GM12878 (cell line): ENCODE measurements around the gene EPHB2. TPM values are rescaled to one million over a fixed set of nuclear protein-coding genes. Genes with fewer than 3 reads are reported as not detected.

ENCODE experiments used
- ATAC-seq: fragments of 200-7000 bp; cut with Tn5 transposase; 3 replicates; pipeline ENCODE4 v1.9.1; 2020; ENCODE audit warnings: mild to moderate bottlenecking, moderate library complexity
- BruUV-seq: library from RNA; stranded (reverse); fragments of 400-500 nt; replicated peaks from 2 replicates; lab custom pipeline; 2021; lab: Mats Ljungman, UMichigan
- CTCF ChIA-PET: fragments of 300-600 bp; sonication (Branson Sonifier 250); formaldehyde crosslinking; extraction: SDS; loops from one replicate; lab custom pipeline; 2021; ENCODE audit warnings: inconsistent platforms; lab: Yijun Ruan, JAX
- POLR2A ChIA-PET: fragments of 350-600 bp; formaldehyde crosslinking; extraction: SDS; loops from one replicate; lab custom pipeline; 2021; ENCODE audit warnings: inconsistent platforms; lab: Charles Lee
- RAD21 ChIA-PET: fragments of 300-600 bp; sonication (Branson Sonifier 250); formaldehyde crosslinking; loops from one replicate; lab custom pipeline; 2023; ENCODE audit warnings: antibody characterized with exemption; ENCODE audit not compliant: unreplicated experiment; lab: Charles Lee
- SMC1A ChIA-PET: fragments of 300-600 bp; sonication (Branson Sonifier 250); formaldehyde crosslinking; loops from one replicate; lab custom pipeline; 2023; ENCODE audit not compliant: unreplicated experiment, uncharacterized antibody; lab: Charles Lee
- DNase-seq: peaks from one replicate; pipeline ENCODE4 v3.0.0-alpha.2; 2011; ENCODE audit warnings: low read depth, low spot score
- FAIRE-seq: peaks from 3 replicates; lab custom pipeline; 2011; peaks lifted over from hg19 to GRCh38; lab: Jason Lieb, UNC
- H2AFZ ChIP-seq: 2 replicates; pipeline ENCODE4 v1.6.0; 2011; ENCODE audit warnings: low read depth, low read length, control low read depth; ENCODE audit not compliant: control insufficient read depth
- H3K27ac ChIP-seq: 2 replicates; pipeline ENCODE4 v1.5.1; 2011; ENCODE audit warnings: control low read depth; ENCODE audit not compliant: control insufficient read depth, insufficient read depth
- H3K27me3 ChIP-seq, 2 experiments: replicated peaks in 1 of 2; 2 replicates each; pipeline versions ENCODE4 v1.6.0 to v1.6.1; 2011; ENCODE audit warnings: low read length in 1 of 2; ENCODE audit not compliant: control insufficient read depth in 2 of 2, insufficient read depth in 2 of 2
- H3K36me3 ChIP-seq, 2 experiments: 2 replicates each; pipeline ENCODE4 v1.5.1; 2011; ENCODE audit warnings: low read length in 1 of 2; ENCODE audit not compliant: control insufficient read depth in 2 of 2, insufficient read depth in 2 of 2
- H3K4me1 ChIP-seq: 2 replicates; pipeline ENCODE4 v1.6.1; 2011; ENCODE audit warnings: mild to moderate bottlenecking, low read length, moderate library complexity, mixed read lengths; ENCODE audit not compliant: control insufficient read depth, insufficient read depth
- H3K4me2 ChIP-seq: 2 replicates; pipeline ENCODE4 v1.6.0; 2011; ENCODE audit warnings: control low read depth; ENCODE audit not compliant: control insufficient read depth, insufficient read depth
- H3K4me3 ChIP-seq: fragments of 200-600 bp; sonication (generic); 2 replicates; pipeline ENCODE4 v1.5.1; 2016
- H3K79me2 ChIP-seq: 2 replicates; pipeline ENCODE4 v1.6.0; 2011; ENCODE audit warnings: low read length; ENCODE audit not compliant: control insufficient read depth, insufficient read depth
- H3K9ac ChIP-seq: 2 replicates; pipeline ENCODE4 v1.8.0; 2011; ENCODE audit warnings: low read length, control low read depth, mixed read lengths; ENCODE audit not compliant: control insufficient read depth, insufficient read depth
- H3K9me3 ChIP-seq: replicated peaks from 3 replicates; pipeline ENCODE4 v1.5.1; 2011; ENCODE audit warnings: mild to moderate bottlenecking, low read length; ENCODE audit not compliant: control insufficient read depth, insufficient read depth
- H4K20me1 ChIP-seq: 2 replicates; pipeline ENCODE4 v1.6.0; 2011; ENCODE audit not compliant: control insufficient read depth, insufficient read depth
- ASH2L ChIP-seq: fragments of 300-600, 200-600 bp; sonication (generic); IDR thresholded peaks from 2 replicates; pipeline ENCODE4 v1.6.1; 2017; ENCODE audit warnings: low read depth, mild to moderate bottlenecking, borderline replicate concordance
- BMI1 ChIP-seq: fragments of 450-650 bp; IDR thresholded peaks from 2 replicates; pipeline ENCODE4 v1.6.1; 2016; ENCODE audit warnings: mild to moderate bottlenecking, moderate library complexity, borderline replicate concordance
- CHD1 ChIP-seq: IDR thresholded peaks from 2 replicates; pipeline ENCODE4 v1.6.1; 2012; ENCODE audit warnings: low read depth, low read length, improper control_type of control experiment
- CHD4 ChIP-seq: fragments of 200-600 bp; sonication (generic); IDR thresholded peaks from 2 replicates; pipeline ENCODE4 v1.6.1; 2016; ENCODE audit warnings: mild to moderate bottlenecking
- EED ChIP-seq: sonication (generic); IDR thresholded peaks from 2 replicates; pipeline ENCODE4 v1.6.1; 2016; ENCODE audit warnings: antibody characterized with exemption, low read depth
- FOXM1 ChIP-seq: IDR thresholded peaks from 2 replicates; pipeline ENCODE4 v1.6.1; 2012; ENCODE audit warnings: low read depth, mild to moderate bottlenecking, inconsistent platforms, low read length, moderate library complexity
- JUND ChIP-seq: IDR thresholded peaks from 2 replicates; pipeline ENCODE4 v1.6.1; 2012; ENCODE audit warnings: low read depth, mild to moderate bottlenecking, low read length, improper control_type of control experiment, moderate library complexity
- NR2C2 ChIP-seq: IDR thresholded peaks from 2 replicates; pipeline ENCODE4 v1.6.1; 2011; ENCODE audit warnings: borderline replicate concordance, low read depth; ENCODE audit not compliant: control insufficient read depth, insufficient read length
- RAD21 ChIP-seq: IDR thresholded peaks from 2 replicates; pipeline ENCODE4 v1.6.1; 2011; ENCODE audit warnings: mild to moderate bottlenecking, low read depth, low read length, moderate library complexity; ENCODE audit not compliant: insufficient read depth
- RELA ChIP-seq: fragments of 450-650 bp; IDR thresholded peaks from 2 replicates; pipeline ENCODE4 v1.8.0; 2014; ENCODE audit warnings: borderline replicate concordance; ENCODE audit not compliant: partially characterized antibody
- SP1 ChIP-seq: IDR thresholded peaks from one replicate; pipeline ENCODE4 v1.6.1; 2011; ENCODE audit warnings: low read depth, low read length
- ZNF207 ChIP-seq: fragments of 450-650 bp; IDR thresholded peaks from 2 replicates; pipeline ENCODE4 v1.6.1; 2014; ENCODE audit warnings: antibody characterized with exemption, mild to moderate bottlenecking, borderline replicate concordance
- ZNF274 ChIP-seq: IDR thresholded peaks from one replicate; pipeline ENCODE4 v1.8.0; 2011; ENCODE audit not compliant: insufficient read length, insufficient read depth
- ZZZ3 ChIP-seq: IDR thresholded peaks from 2 replicates; pipeline ENCODE4 v1.6.1; 2011; ENCODE audit warnings: low read depth; ENCODE audit not compliant: control insufficient read depth, insufficient read length
- WGBS: methylation state at CpG from one replicate; pipeline ENCODE4 v1.1.6; 2016; ENCODE audit warnings: low lambda C conversion rate; ENCODE audit not compliant: insufficient replicate concordance, insufficient coverage; ENCODE audit errors: missing lambda C conversion rate; 5-methylcytosine and 5-hydroxymethylcytosine counted together
- in situ Hi-C: fragments of 300-500 bp; cut with MboI; formaldehyde crosslinking; loops from 9 replicates; pipeline ENCODE4 v1.14.3; 2018; ENCODE audit warnings: mixed read lengths
- intact Hi-C: fragments of 100-400 bp; cut with micrococcal nuclease; formaldehyde crosslinking; loops from one replicate; pipeline ENCODE4 v1.14.2; 2022; ENCODE audit not compliant: unreplicated experiment
- polyA plus RNA-seq, 11 experiments: library from polyadenylated mRNA; depleted of rRNA in 4 of 11; unstranded in 6 of 11; stranded (reverse) in 5 of 11; fragments of >200 nt; fragmentation: Nextera tagmentation in 4 of 11; fragmentation: Illumina TruSeq in 1 of 11; extraction: Ambion mirVana in 4 of 11; extraction: Trizol in 1 of 11; gene quantifications; 1 replicate in 1 of 11; 2 replicates in 10 of 11; pipeline versions ENCODE4 v1.2.1 to v1.2.3, GENCODE V29; 2011 to 2016; ENCODE audit warnings: inconsistent platforms in 2 of 11, missing spikeins in 2 of 11, low read depth in 1 of 11
- total RNA-seq, 4 experiments: library from RNA; depleted of rRNA in 3 of 4; stranded (reverse); fragments of >200 nt in 3 of 4; fragmentation: Illumina TruSeq in 1 of 4; extraction: Trizol in 1 of 4; gene quantifications; 2 replicates each; pipeline versions ENCODE4 v1.2.1 to v1.2.3, GENCODE V29; 2013 to 2021
- TF ChIP-seq, protein P1 (sequence below): fragments of 450-650 bp; IDR thresholded peaks from 2 replicates; pipeline ENCODE4 v1.6.1; 2016; ENCODE audit warnings: mild to moderate bottlenecking, moderate library complexity, borderline replicate concordance

EPHB2 gene
- total and polyA plus RNA-seq, 10 of the 15 experiments (the other 5 are each of a cell fraction or from before 2014, with no cell fraction given): 0.13 to 3.3 (median 0.92) TPM

DNA sequence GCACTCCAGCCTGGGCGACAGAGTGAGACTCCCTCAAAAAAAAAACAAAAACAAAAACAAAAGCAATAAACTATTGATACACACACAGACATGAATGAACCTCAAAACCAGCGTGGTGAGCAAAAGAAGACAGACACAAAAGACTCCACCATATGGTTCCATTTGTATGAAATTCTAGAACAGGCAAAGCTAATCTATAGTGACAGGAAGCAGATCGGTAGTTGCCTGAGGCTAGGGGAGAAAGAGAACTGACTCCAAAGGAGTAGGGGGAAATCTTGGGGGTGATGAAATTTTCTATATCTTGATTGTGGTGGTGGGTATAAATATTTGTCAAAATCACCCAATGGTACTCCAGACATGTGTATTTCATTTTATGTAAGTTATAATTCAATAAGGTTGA, 241.2 kb downstream of the EPHB2 start:
- H3K79me2 ChIP-seq: no peaks in the 10 kb centered on the region
- BruUV-seq: no TSS peak
- H3K4me1 ChIP-seq: no peaks in the 10 kb centered on the region
- SMC1A ChIA-PET: interaction anchor here (0.6 kb wide), 1 partner anchor 86 kb away, joined by 3 read pairs; no protein-coding TSS in a partner anchor
- H2AFZ ChIP-seq: no peak overlapping the region
- CTCF ChIA-PET: no interaction called here
- no peak for TF ChIP-seq RELA
- TF ChIP-seq SP1: no peak
- TF ChIP-seq ASH2L: no peak
- TF ChIP-seq CHD1: no peak
- no peak for TF ChIP-seq NR2C2
- TF ChIP-seq RAD21: no peak
- no peak for TF ChIP-seq CHD4
- TF ChIP-seq ZNF207: no peak
- TF ChIP-seq BMI1: no peak
- TF ChIP-seq ZZZ3: no peak
- TF ChIP-seq, protein P1, sequence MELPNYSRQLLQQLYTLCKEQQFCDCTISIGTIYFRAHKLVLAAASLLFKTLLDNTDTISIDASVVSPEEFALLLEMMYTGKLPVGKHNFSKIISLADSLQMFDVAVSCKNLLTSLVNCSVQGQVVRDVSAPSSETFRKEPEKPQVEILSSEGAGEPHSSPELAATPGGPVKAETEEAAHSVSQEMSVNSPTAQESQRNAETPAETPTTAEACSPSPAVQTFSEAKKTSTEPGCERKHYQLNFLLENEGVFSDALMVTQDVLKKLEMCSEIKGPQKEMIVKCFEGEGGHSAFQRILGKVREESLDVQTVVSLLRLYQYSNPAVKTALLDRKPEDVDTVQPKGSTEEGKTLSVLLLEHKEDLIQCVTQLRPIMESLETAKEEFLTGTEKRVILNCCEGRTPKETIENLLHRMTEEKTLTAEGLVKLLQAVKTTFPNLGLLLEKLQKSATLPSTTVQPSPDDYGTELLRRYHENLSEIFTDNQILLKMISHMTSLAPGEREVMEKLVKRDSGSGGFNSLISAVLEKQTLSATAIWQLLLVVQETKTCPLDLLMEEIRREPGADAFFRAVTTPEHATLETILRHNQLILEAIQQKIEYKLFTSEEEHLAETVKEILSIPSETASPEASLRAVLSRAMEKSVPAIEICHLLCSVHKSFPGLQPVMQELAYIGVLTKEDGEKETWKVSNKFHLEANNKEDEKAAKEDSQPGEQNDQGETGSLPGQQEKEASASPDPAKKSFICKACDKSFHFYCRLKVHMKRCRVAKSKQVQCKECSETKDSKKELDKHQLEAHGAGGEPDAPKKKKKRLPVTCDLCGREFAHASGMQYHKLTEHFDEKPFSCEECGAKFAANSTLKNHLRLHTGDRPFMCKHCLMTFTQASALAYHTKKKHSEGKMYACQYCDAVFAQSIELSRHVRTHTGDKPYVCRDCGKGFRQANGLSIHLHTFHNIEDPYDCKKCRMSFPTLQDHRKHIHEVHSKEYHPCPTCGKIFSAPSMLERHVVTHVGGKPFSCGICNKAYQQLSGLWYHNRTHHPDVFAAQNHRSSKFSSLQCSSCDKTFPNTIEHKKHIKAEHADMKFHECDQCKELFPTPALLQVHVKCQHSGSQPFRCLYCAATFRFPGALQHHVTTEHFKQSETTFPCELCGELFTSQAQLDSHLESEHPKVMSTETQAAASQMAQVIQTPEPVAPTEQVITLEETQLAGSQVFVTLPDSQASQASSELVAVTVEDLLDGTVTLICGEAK: no peak
- no peak for TF ChIP-seq ZNF274
- TF ChIP-seq EED: no peak
- TF ChIP-seq FOXM1: no peak
- TF ChIP-seq JUND: no peak
- H3K4me2 ChIP-seq: no peak overlapping the region
- no peaks in the 10 kb centered on the region for H3K9me3 ChIP-seq
- no peaks in the 10 kb centered on the region for H4K20me1 ChIP-seq
- intact Hi-C loops (no loop called here), in situ Hi-C loops (no loop called here)
- POLR2A ChIA-PET: no interaction called here
- ATAC-seq (no peak), FAIRE-seq (no peak), DNase-seq (no peak)
- no peak overlapping the region for H3K4me3 ChIP-seq
- peaks cover 0 to 2% of the 10 kb centered on the region in 2 experiments; a peak in 1 of 4 replicates for H3K27me3 ChIP-seq
- RAD21 ChIA-PET: no interaction called here
- WGBS: 13% methylated on average over 3 of the region's 3 CpGs
- H3K36me3 ChIP-seq: no peaks in the 10 kb centered on the region
- no peak overlapping the region for H3K27ac ChIP-seq
- no peak overlapping the region for H3K9ac ChIP-seq
